ENCODE results near the gene FKBP1C.

- no peak for TF ChIP-seq POLR2A (IDR thresholded peaks at IDR 0.05)
- TF ChIP-seq CTCF (IDR thresholded peaks at IDR 0.05) = no peak
These were observed 35.1 kb upstream of the FKBP1C start for GRCh38 chr6:63176181-63176580.
